OCI-LY1 (cell line): ENCODE results near the gene DUSP6.

Experiments used
- H2AFZ ChIP-seq: fragments of 200-600 bp; sonication (generic), shearing (Covaris generic); 2 replicates; pipeline ENCODE4 v1.6.0; 2014; ENCODE audit warnings: antibody characterized with exemption, mild to moderate bottlenecking, low read length
- H3F3A ChIP-seq: fragments of 200-600 bp; sonication (generic), shearing (Covaris generic); 2 replicates; pipeline ENCODE4 v1.6.0; 2014; ENCODE audit warnings: mild to moderate bottlenecking, antibody characterized with exemption, low read length, moderate library complexity; ENCODE audit not compliant: insufficient read depth
- H3K27ac ChIP-seq: fragments of 200-600 bp; sonication (generic); 2 replicates; pipeline ENCODE4 v1.5.1; 2014; ENCODE audit warnings: low read length, mixed run types, mild to moderate bottlenecking, low read depth; ENCODE audit not compliant: poor library complexity, severe bottlenecking
- H3K27me3 ChIP-seq: fragments of 200-600 bp; sonication (generic); 2 replicates; pipeline ENCODE4 v1.6.0; 2014; ENCODE audit warnings: antibody characterized with exemption, mild to moderate bottlenecking, low read length, moderate library complexity; ENCODE audit not compliant: insufficient read depth
- H3K36me3 ChIP-seq: fragments of 200-600 bp; sonication (generic); 2 replicates; pipeline ENCODE4 v1.6.1; 2014; ENCODE audit warnings: mild to moderate bottlenecking, antibody characterized with exemption, low read length, moderate library complexity, mixed read lengths; ENCODE audit not compliant: insufficient read depth
- H3K4me1 ChIP-seq: fragments of 200-600 bp; sonication (generic); 2 replicates; pipeline ENCODE4 v1.5.1; 2014; ENCODE audit warnings: mild to moderate bottlenecking, low read length, moderate library complexity; ENCODE audit not compliant: insufficient read depth, severe bottlenecking
- H3K4me2 ChIP-seq: fragments of 200-600 bp; sonication (generic), shearing (Covaris generic); 2 replicates; pipeline ENCODE4 v1.6.1; 2014; ENCODE audit warnings: low read length
- H3K4me3 ChIP-seq: fragments of 200-600 bp; sonication (generic); 2 replicates; pipeline ENCODE4 v1.5.1; 2014; ENCODE audit warnings: low read length, low read depth, mild to moderate bottlenecking, mixed read lengths; ENCODE audit not compliant: poor library complexity, severe bottlenecking
- H3K79me2 ChIP-seq: fragments of 200-600 bp; shearing (Covaris generic); 2 replicates; pipeline ENCODE4 v1.6.1; 2016; ENCODE audit warnings: mixed run types, low read length, mixed read lengths; ENCODE audit not compliant: insufficient read depth
- H3K9ac ChIP-seq: fragments of 200-600 bp; sonication (generic), shearing (Covaris generic); 2 replicates; pipeline ENCODE4 v1.6.1; 2014; ENCODE audit warnings: mild to moderate bottlenecking, low read length, mixed read lengths
- H3K9me2 ChIP-seq: fragments of 200-600 bp; sonication (generic), shearing (Covaris generic); 2 replicates; pipeline ENCODE4 v1.6.1; 2014; ENCODE audit warnings: low read depth, mild to moderate bottlenecking, low read length, mixed read lengths
- H3K9me3 ChIP-seq: fragments of 200-600 bp; shearing (Covaris generic); 2 replicates; pipeline ENCODE4 v1.6.1; 2014; ENCODE audit warnings: low read length, mixed read lengths
- H4K20me1 ChIP-seq: fragments of 200-600 bp; sonication (generic), shearing (Covaris generic); 2 replicates; pipeline ENCODE4 v1.6.0; 2016; ENCODE audit warnings: mild to moderate bottlenecking, low read length; ENCODE audit not compliant: insufficient read depth
- CTCF ChIP-seq: fragments of 200-600 bp; sonication (generic), shearing (Covaris generic); IDR thresholded peaks from 2 replicates; pipeline ENCODE4 v1.5.1; 2017; ENCODE audit warnings: mild to moderate bottlenecking, antibody characterized with exemption, low read length, moderate library complexity, mixed read lengths
- EZH2 ChIP-seq: fragments of 200-600 bp; sonication (generic), shearing (Covaris generic); IDR thresholded peaks from 2 replicates; pipeline ENCODE4 v1.8.0; 2017; ENCODE audit warnings: borderline replicate concordance, mixed run types, mild to moderate bottlenecking, antibody characterized with exemption, low read length, moderate library complexity, mixed read lengths

Gene DUSP6

GRCh38 chr12:89363582-89363981, 11.3 kb upstream of the DUSP6 start:
- no peak overlapping the region for H3K27ac ChIP-seq
- H3K27me3 ChIP-seq = no peaks in the 10 kb centered on the region
- no peaks in the 10 kb centered on the region for H4K20me1 ChIP-seq
- no peaks in the 10 kb centered on the region for H3K4me1 ChIP-seq
- no peak overlapping the region for H3K4me2 ChIP-seq
- no peaks in the 10 kb centered on the region for H3K9me3 ChIP-seq
- H2AFZ ChIP-seq = no peak overlapping the region
- no peak overlapping the region for H3K4me3 ChIP-seq
- no peaks in the 10 kb centered on the region for H3K9me2 ChIP-seq
- TF ChIP-seq EZH2 (no peak), CTCF (no peak)
- H3K79me2 ChIP-seq = no peaks in the 10 kb centered on the region
- H3K36me3 ChIP-seq = no peaks in the 10 kb centered on the region
- no peak overlapping the region for H3K9ac ChIP-seq
- H3F3A ChIP-seq = no peaks in the 10 kb centered on the region

GRCh38 chr12:89363084-89363483, 10.8 kb upstream of the DUSP6 start:
- Histone ChIP-seq H3K9ac (no peak overlapping the region), H3K4me1 (no peaks in the 10 kb centered on the region), H3K27me3 (no peaks in the 10 kb centered on the region), H2AFZ (no peak overlapping the region), H3K4me3 (no peak overlapping the region), H4K20me1 (no peaks in the 10 kb centered on the region), H3F3A (no peaks in the 10 kb centered on the region), H3K27ac (no peak overlapping the region), H3K79me2 (no peaks in the 10 kb centered on the region), H3K36me3 (no peaks in the 10 kb centered on the region), H3K9me3 (no peaks in the 10 kb centered on the region), H3K4me2 (no peak overlapping the region), H3K9me2 (no peaks in the 10 kb centered on the region)
- TF ChIP-seq EZH2 (no peak), CTCF (no peak)

- H2AFZ ChIP-seq = no peak overlapping the region
- H3K9me3 ChIP-seq = no peaks in the 10 kb centered on the region
- no peaks in the 10 kb centered on the region for H4K20me1 ChIP-seq
- H3K4me3 ChIP-seq = no peak overlapping the region
- peaks cover 6% of the 10 kb centered on the region for H3K4me1 ChIP-seq
- H3K9me2 ChIP-seq = no peaks in the 10 kb centered on the region
- no peak overlapping the region for H3K27ac ChIP-seq
- no peaks in the 10 kb centered on the region for H3K79me2 ChIP-seq
- no peak overlapping the region for H3K4me2 ChIP-seq
- no peaks in the 10 kb centered on the region for H3F3A ChIP-seq
- no peak for TF ChIP-seq EZH2
- no peak for TF ChIP-seq CTCF
- H3K9ac ChIP-seq = no peak overlapping the region
- H3K27me3 ChIP-seq = no peaks in the 10 kb centered on the region
- H3K36me3 ChIP-seq = no peaks in the 10 kb centered on the region
Measured at GRCh38 chr12:89359615-89360014, 7.3 kb upstream of the DUSP6 start.
